SK-N-SH (cell line): ENCODE measurements around the gene LRRC25.

Source experiments
- GATA2 ChIP-seq: sonication (generic); formaldehyde crosslinking; IDR thresholded peaks from 2 replicates; pipeline ENCODE4 v1.5.0; 2020; ENCODE audit warnings: mild to moderate bottlenecking, missing genetic modification reagents
- REST ChIP-seq: IDR thresholded peaks from 2 replicates; pipeline ENCODE4 v1.6.1; 2012; ENCODE audit warnings: mild to moderate bottlenecking, low read depth, low read length, moderate library complexity
- RFX5 ChIP-seq: IDR thresholded peaks from 2 replicates; pipeline ENCODE4 v1.6.1; 2012; ENCODE audit warnings: mild to moderate bottlenecking, improper control_type of control experiment, low read length
- TF ChIP-seq, protein P1 (sequence below): fragments of 200-600 bp; sonication (generic); IDR thresholded peaks from 2 replicates; pipeline ENCODE4 v1.6.1; 2017; ENCODE audit warnings: antibody characterized with exemption, mild to moderate bottlenecking, moderate library complexity
- TF ChIP-seq, protein P2 (sequence below): IDR thresholded peaks from 2 replicates; pipeline ENCODE4 v1.4.0; 2012; ENCODE audit warnings: low read depth
- TF ChIP-seq, protein P3 (sequence below): fragments of 150-350 bp; IDR thresholded peaks from 2 replicates; pipeline ENCODE4 v1.6.1; 2016; ENCODE audit warnings: mild to moderate bottlenecking, low read depth, low read length

DNA sequence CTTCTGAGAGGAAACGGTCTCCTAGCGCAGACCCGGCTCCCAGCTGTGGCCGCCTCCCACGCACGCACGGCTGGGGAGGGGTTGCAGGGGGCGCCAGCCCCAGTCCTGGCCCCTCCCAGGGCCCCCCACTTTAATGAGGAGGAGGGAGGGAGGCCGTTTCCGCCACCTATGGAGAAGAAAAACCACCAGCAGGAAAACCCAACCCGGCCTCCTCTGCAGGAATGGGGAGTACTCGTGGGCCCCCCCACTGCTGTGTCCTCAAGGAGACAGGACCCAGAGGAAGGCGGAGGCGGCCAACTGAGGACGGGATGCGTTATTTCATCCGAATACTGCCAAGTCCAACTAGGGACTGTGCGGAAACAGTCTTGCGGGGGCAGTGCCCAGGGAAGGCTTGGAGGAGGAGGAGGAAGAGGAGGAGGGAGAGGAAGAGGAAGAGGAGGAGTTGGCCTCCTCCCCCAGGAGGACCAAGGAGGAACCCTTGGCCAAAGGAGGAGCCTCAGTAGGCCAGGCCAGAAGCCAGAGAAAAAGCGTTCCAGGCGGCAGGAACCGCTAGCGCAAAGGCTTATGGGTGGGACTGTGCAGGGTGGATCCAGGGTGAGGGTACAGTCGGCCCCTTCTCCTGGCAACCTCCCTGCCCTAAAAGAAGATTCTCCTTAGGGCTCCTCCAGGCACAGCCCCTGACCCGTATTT lies 17.9 kb upstream of the LRRC25 start:
- TF ChIP-seq, protein P1, sequence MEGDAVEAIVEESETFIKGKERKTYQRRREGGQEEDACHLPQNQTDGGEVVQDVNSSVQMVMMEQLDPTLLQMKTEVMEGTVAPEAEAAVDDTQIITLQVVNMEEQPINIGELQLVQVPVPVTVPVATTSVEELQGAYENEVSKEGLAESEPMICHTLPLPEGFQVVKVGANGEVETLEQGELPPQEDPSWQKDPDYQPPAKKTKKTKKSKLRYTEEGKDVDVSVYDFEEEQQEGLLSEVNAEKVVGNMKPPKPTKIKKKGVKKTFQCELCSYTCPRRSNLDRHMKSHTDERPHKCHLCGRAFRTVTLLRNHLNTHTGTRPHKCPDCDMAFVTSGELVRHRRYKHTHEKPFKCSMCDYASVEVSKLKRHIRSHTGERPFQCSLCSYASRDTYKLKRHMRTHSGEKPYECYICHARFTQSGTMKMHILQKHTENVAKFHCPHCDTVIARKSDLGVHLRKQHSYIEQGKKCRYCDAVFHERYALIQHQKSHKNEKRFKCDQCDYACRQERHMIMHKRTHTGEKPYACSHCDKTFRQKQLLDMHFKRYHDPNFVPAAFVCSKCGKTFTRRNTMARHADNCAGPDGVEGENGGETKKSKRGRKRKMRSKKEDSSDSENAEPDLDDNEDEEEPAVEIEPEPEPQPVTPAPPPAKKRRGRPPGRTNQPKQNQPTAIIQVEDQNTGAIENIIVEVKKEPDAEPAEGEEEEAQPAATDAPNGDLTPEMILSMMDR: no peak
- TF ChIP-seq GATA2 (CRISPR knock-in tag): no peak
- TF ChIP-seq, protein P2, sequence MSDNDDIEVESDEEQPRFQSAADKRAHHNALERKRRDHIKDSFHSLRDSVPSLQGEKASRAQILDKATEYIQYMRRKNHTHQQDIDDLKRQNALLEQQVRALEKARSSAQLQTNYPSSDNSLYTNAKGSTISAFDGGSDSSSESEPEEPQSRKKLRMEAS: no peak
- TF ChIP-seq REST: no peak
- TF ChIP-seq, protein P3, sequence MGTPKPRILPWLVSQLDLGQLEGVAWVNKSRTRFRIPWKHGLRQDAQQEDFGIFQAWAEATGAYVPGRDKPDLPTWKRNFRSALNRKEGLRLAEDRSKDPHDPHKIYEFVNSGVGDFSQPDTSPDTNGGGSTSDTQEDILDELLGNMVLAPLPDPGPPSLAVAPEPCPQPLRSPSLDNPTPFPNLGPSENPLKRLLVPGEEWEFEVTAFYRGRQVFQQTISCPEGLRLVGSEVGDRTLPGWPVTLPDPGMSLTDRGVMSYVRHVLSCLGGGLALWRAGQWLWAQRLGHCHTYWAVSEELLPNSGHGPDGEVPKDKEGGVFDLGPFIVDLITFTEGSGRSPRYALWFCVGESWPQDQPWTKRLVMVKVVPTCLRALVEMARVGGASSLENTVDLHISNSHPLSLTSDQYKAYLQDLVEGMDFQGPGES: no peak
- no peak for TF ChIP-seq RFX5
